GM12891 (cell line): ENCODE data around the gene LHX3.
A peak's percentile ranks its signal among the peaks of the same experiment; 100 is the strongest.

ENCODE experiments used
- POLR2A ChIP-seq: IDR thresholded peaks from 2 replicates; pipeline ENCODE4 v1.6.1; 2011; ENCODE audit warnings: low read depth, low read length, control low read depth
- POLR2AphosphoS5 ChIP-seq: IDR thresholded peaks from 2 replicates; pipeline ENCODE4 v1.6.1; 2011; ENCODE audit warnings: low read depth, low read length, control low read depth
- POU2F2 ChIP-seq: IDR thresholded peaks from 2 replicates; pipeline ENCODE4 v1.6.1; 2011; ENCODE audit warnings: low read depth, mild to moderate bottlenecking, control low read depth, low read length, moderate library complexity
- SPI1 ChIP-seq: IDR thresholded peaks from 2 replicates; pipeline ENCODE4 v1.6.1; 2011; ENCODE audit warnings: low read depth, low read length, control low read depth
- TAF1 ChIP-seq: IDR thresholded peaks from 2 replicates; pipeline ENCODE4 v1.6.1; 2011; ENCODE audit warnings: low read depth, low read length, control low read depth

GRCh38 chr9:136225366-136225747 lies 20.4 kb upstream of the LHX3 start:
- TF ChIP-seq POLR2A (no peak), TAF1 (no peak), POLR2AphosphoS5 (no peak), POU2F2 (peak; percentile 53; the same call in 1 of the 2 replicates), SPI1 (no peak)
